IMR-90 (cell line): ENCODE data around the gene IL15RA. TPM values are rescaled to one million over a fixed set of nuclear protein-coding genes. Genes with fewer than 3 reads are reported as not detected.

Experiments
- ATAC-seq: fragments of 200-7000 bp; cut with Tn5 transposase; 2 replicates; pipeline ENCODE4 v1.9.1; 2020; ENCODE audit warnings: low read depth, mild to moderate bottlenecking, moderate library complexity
- BruUV-seq: library from RNA; stranded (reverse); fragments of 400-500 nt; replicated peaks from 2 replicates; lab custom pipeline; 2021; lab: Mats Ljungman, UMichigan
- CTCF ChIA-PET: fragments of 300-600 bp; formaldehyde crosslinking; extraction: SDS; loops from one replicate; lab custom pipeline; 2021; ENCODE audit warnings: antibody characterized with exemption; lab: Yijun Ruan, JAX
- POLR2A ChIA-PET: fragments of 300-600 bp; sonication (Branson Sonifier 250); formaldehyde crosslinking; loops from one replicate; lab custom pipeline; 2022; ENCODE audit warnings: antibody characterized with exemption; ENCODE audit not compliant: unreplicated experiment; lab: Charles Lee
- DNase-seq: peaks from one replicate; pipeline ENCODE4 v3.0.0; 2013
- H2AFZ ChIP-seq: replicated peaks from 2 replicates; pipeline ENCODE3; 2013; ENCODE audit warnings: low read length, mild to moderate bottlenecking; ENCODE audit not compliant: poor library complexity
- H2AK5ac ChIP-seq: 2 replicates; pipeline ENCODE4 v1.6.1; 2013; ENCODE audit warnings: low read depth, low read length, inconsistent platforms
- H2AK9ac ChIP-seq: replicated peaks from 2 replicates; pipeline ENCODE3; 2013; ENCODE audit warnings: mild to moderate bottlenecking, low read depth, low read length, moderate library complexity; ENCODE audit not compliant: poor library complexity
- H2BK120ac ChIP-seq: 2 replicates; pipeline ENCODE4 v1.6.1; 2013; ENCODE audit warnings: low read depth, low read length, inconsistent platforms
- H2BK15ac ChIP-seq: 3 replicates; pipeline ENCODE4 v1.6.1; 2013; ENCODE audit warnings: low read depth, low read length, inconsistent platforms
- H2BK20ac ChIP-seq: 2 replicates; pipeline ENCODE4 v1.6.1; 2013; ENCODE audit warnings: low read depth, mild to moderate bottlenecking, inconsistent platforms, low read length, moderate library complexity
- H2BK5ac ChIP-seq: 2 replicates; pipeline ENCODE4 v1.6.1; 2013; ENCODE audit warnings: mild to moderate bottlenecking, low read depth, low read length, inconsistent platforms; ENCODE audit not compliant: poor library complexity, severe bottlenecking
- H3K14ac ChIP-seq: replicated peaks from 2 replicates; pipeline ENCODE4 v1.6.1; 2013; ENCODE audit warnings: low read depth, low read length, inconsistent platforms
- H3K18ac ChIP-seq: 2 replicates; pipeline ENCODE4 v1.6.1; 2013; ENCODE audit warnings: low read depth, low read length, control low read depth
- H3K23ac ChIP-seq: 2 replicates; pipeline ENCODE4 v1.6.1; 2013; ENCODE audit warnings: low read depth, low read length, inconsistent platforms
- H3K27ac ChIP-seq: 2 replicates; pipeline ENCODE4 v1.5.1; 2013; ENCODE audit warnings: mild to moderate bottlenecking, control low read depth, low read length; ENCODE audit not compliant: insufficient read depth
- H3K27me3 ChIP-seq: 2 replicates; pipeline ENCODE4 v1.6.1; 2013; ENCODE audit warnings: low read length; ENCODE audit not compliant: control insufficient read depth, insufficient read depth
- H3K36me3 ChIP-seq: 2 replicates; pipeline ENCODE4 v1.6.1; 2013; ENCODE audit warnings: low read length, mixed read lengths; ENCODE audit not compliant: control insufficient read depth, insufficient read depth
- H3K4ac ChIP-seq: 2 replicates; pipeline ENCODE4 v1.6.1; 2013; ENCODE audit warnings: low read depth, low read length, inconsistent platforms
- H3K4me1 ChIP-seq: 2 replicates; pipeline ENCODE4 v1.6.1; 2013; ENCODE audit warnings: low read length, mixed read lengths; ENCODE audit not compliant: control insufficient read depth, insufficient read depth
- H3K4me2 ChIP-seq: 2 replicates; pipeline ENCODE4 v1.6.1; 2013; ENCODE audit warnings: low read depth, mild to moderate bottlenecking, control low read depth, low read length, moderate library complexity
- H3K4me3 ChIP-seq: 2 replicates; pipeline ENCODE4 v1.5.1; 2013; ENCODE audit warnings: low read depth, mild to moderate bottlenecking, control low read depth, low read length, moderate library complexity; ENCODE audit not compliant: insufficient read depth
- H3K56ac ChIP-seq: 2 replicates; pipeline ENCODE4 v1.6.1; 2013; ENCODE audit warnings: low read length, inconsistent platforms; ENCODE audit not compliant: insufficient read depth; ENCODE audit errors: extremely low read depth
- H3K79me1 ChIP-seq, 2 experiments: 2 replicates each; pipeline ENCODE4 v1.6.1; 2013; ENCODE audit warnings: low read length in 2 of 2, inconsistent platforms in 1 of 2, low read depth in 1 of 2
- H3K9ac ChIP-seq: 2 replicates; pipeline ENCODE4 v1.6.1; 2013; ENCODE audit warnings: low read depth, low read length, control low read depth
- H3K9me1 ChIP-seq: 2 replicates; pipeline ENCODE4 v1.6.1; 2013; ENCODE audit warnings: low read length, inconsistent platforms; ENCODE audit not compliant: insufficient read depth
- H3K9me3 ChIP-seq: 2 replicates; pipeline ENCODE4 v1.6.1; 2013; ENCODE audit warnings: low read length; ENCODE audit not compliant: control insufficient read depth, insufficient read depth
- H4K20me1 ChIP-seq: 2 replicates; pipeline ENCODE4 v1.6.1; 2013; ENCODE audit warnings: low read length, inconsistent platforms; ENCODE audit not compliant: insufficient read depth
- H4K5ac ChIP-seq: 2 replicates; pipeline ENCODE4 v1.6.1; 2013; ENCODE audit warnings: mild to moderate bottlenecking, low read depth, low read length, control low read depth
- H4K8ac ChIP-seq, 2 experiments: 2 replicates each; pipeline ENCODE4 v1.6.1; 2013; ENCODE audit warnings: low read depth in 2 of 2, low read length in 2 of 2, control low read depth in 1 of 2, inconsistent platforms in 1 of 2
- H4K91ac ChIP-seq: 2 replicates; pipeline ENCODE4 v1.6.1; 2013; ENCODE audit warnings: low read depth, low read length, inconsistent platforms; ENCODE audit not compliant: insufficient read depth
- MAFK ChIP-seq: IDR thresholded peaks from 2 replicates; pipeline ENCODE4 v1.6.1; 2012; ENCODE audit warnings: low read depth, low read length, improper control_type of control experiment
- MAZ ChIP-seq: IDR thresholded peaks from 2 replicates; pipeline ENCODE4 v1.6.1; 2012; ENCODE audit warnings: low read depth, mild to moderate bottlenecking, low read length, improper control_type of control experiment, moderate library complexity, borderline replicate concordance
- MXI1 ChIP-seq: IDR thresholded peaks from 2 replicates; pipeline ENCODE4 v1.6.1; 2012; ENCODE audit warnings: low read depth, mild to moderate bottlenecking, low read length, moderate library complexity, borderline replicate concordance
- NFE2L2 ChIP-seq: fragments of 150-350 bp; IDR thresholded peaks from 2 replicates; pipeline ENCODE4 v1.6.1; 2016; ENCODE audit warnings: low read depth, mild to moderate bottlenecking, low read length
- RAD21 ChIP-seq: IDR thresholded peaks from 2 replicates; pipeline ENCODE4 v1.6.1; 2012; ENCODE audit warnings: low read length, improper control_type of control experiment
- RCOR1 ChIP-seq: IDR thresholded peaks from 2 replicates; pipeline ENCODE4 v1.6.1; 2012; ENCODE audit warnings: mild to moderate bottlenecking, low read length, improper control_type of control experiment; ENCODE audit not compliant: insufficient replicate concordance
- RFX5 ChIP-seq: IDR thresholded peaks from 2 replicates; pipeline ENCODE4 v1.8.0; 2012; ENCODE audit warnings: low read depth, mild to moderate bottlenecking, low read length, moderate library complexity
- SMC3 ChIP-seq: fragments of 150-350 bp; IDR thresholded peaks from 2 replicates; pipeline ENCODE4 v1.6.1; 2016; ENCODE audit warnings: low read depth, mild to moderate bottlenecking, antibody characterized with exemption, low read length, moderate library complexity
- WGBS, 2 experiments: methylation state at CpG; one replicate each; pipeline versions ENCODE4 v1.1.5 to v1.1.7; 2013; ENCODE audit warnings: missing lambda C conversion rate in 2 of 2; ENCODE audit not compliant: insufficient read length in 1 of 2; ENCODE audit errors: extremely low coverage in 2 of 2; 5-methylcytosine and 5-hydroxymethylcytosine counted together
- dilution Hi-C: fragments of 300-500 bp; cut with HindIII; formaldehyde crosslinking; loops from one replicate; pipeline ENCODE4 v1.14.3; 2018; ENCODE audit warnings: low sequenced_read_pairs; ENCODE audit not compliant: unreplicated experiment
- in situ Hi-C: fragments of 300-500 bp; cut with MboI; formaldehyde crosslinking; loops from 3 replicates; pipeline ENCODE4 v1.14.3; 2019; ENCODE audit warnings: low sequenced_read_pairs, inconsistent platforms, mixed read lengths
- intact Hi-C: fragments of 100-400 bp; cut with micrococcal nuclease; formaldehyde crosslinking; loops from 2 replicates; pipeline ENCODE4 v1.10.0; 2022
- polyA plus RNA-seq, 3 experiments: library from polyadenylated mRNA; depleted of rRNA; stranded (reverse); fragments of >200 nt; gene quantifications; 2 replicates each; pipeline ENCODE4 v1.2.3, GENCODE V29; 2012; ENCODE audit warnings: low replicate concordance in 1 of 3
- total RNA-seq: library from RNA; depleted of rRNA; stranded (reverse); fragments of >200 nt; gene quantifications from 2 replicates; pipeline ENCODE4 v1.2.3, GENCODE V29; 2012

IL15RA gene
- total and polyA plus RNA-seq, 2 of the 4 experiments (the other 2 are of a cell fraction) = 2.0 to 7.6 TPM

GRCh38 chr10:5999440-6000165 lies 22.3 kb upstream of the IL15RA start:
- no peak overlapping the region for H2BK5ac ChIP-seq
- ATAC-seq (no peak), DNase-seq (no peak)
- H4K20me1 ChIP-seq = no peaks in the 10 kb centered on the region
- in situ Hi-C loops (no loop called here), intact Hi-C loops (no loop called here), dilution Hi-C loops (no loop called here)
- H3K79me1 ChIP-seq = no peaks in the 10 kb centered on the region
- no peak overlapping the region for H2BK20ac ChIP-seq
- ChIA-PET POLR2A (no interaction called here), CTCF (no interaction called here)
- no TSS peak for BruUV-seq
- no peak overlapping the region for H4K8ac ChIP-seq
- no peak overlapping the region for H3K23ac ChIP-seq
- no peak overlapping the region for H3K18ac ChIP-seq
- H3K4me1 ChIP-seq = no peaks in the 10 kb centered on the region
- H2BK15ac ChIP-seq = no peak overlapping the region
- no peak overlapping the region for H4K5ac ChIP-seq
- no peak overlapping the region for H3K27ac ChIP-seq
- H2BK120ac ChIP-seq = no peak overlapping the region
- 55% methylated on average over 9 of the region's 20 CpGs; no CpG with 5 or more reads in 1 of the 2 experiments for WGBS, 2 experiments
- H3K9me3 ChIP-seq = no peaks in the 10 kb centered on the region; the same call in 1 of the 2 replicates
- H3K9me1 ChIP-seq = no peaks in the 10 kb centered on the region
- H3K4me3 ChIP-seq = no peak overlapping the region
- H3K56ac ChIP-seq = no peak overlapping the region
- no peak overlapping the region for H3K4me2 ChIP-seq
- no peaks in the 10 kb centered on the region for H3K36me3 ChIP-seq
- no peak overlapping the region for H3K4ac ChIP-seq
- no peak overlapping the region for H3K9ac ChIP-seq
- peaks cover 21% of the 10 kb centered on the region for H3K27me3 ChIP-seq
- no peak for TF ChIP-seq NFE2L2
- no peak for TF ChIP-seq SMC3
- no peak for TF ChIP-seq RCOR1
- TF ChIP-seq MAZ = no peak
- no peak for TF ChIP-seq RAD21
- no peak for TF ChIP-seq MXI1
- no peak for TF ChIP-seq RFX5
- TF ChIP-seq MAFK = no peak
- no peak overlapping the region for H4K91ac ChIP-seq
- no peak overlapping the region for H2AFZ ChIP-seq
- no peak overlapping the region for H3K14ac ChIP-seq
- no peak overlapping the region for H2AK9ac ChIP-seq
- no peak overlapping the region for H2AK5ac ChIP-seq
